ENCODE measurements around the gene WASF3. TPM values are rescaled to one million over a fixed set of nuclear protein-coding genes. Genes with fewer than 3 reads are reported as not detected.

The WASF3 gene
- polyA plus RNA-seq, 6 donors from 2014 or later: 0.13 TPM; not detected in 5

DNA sequence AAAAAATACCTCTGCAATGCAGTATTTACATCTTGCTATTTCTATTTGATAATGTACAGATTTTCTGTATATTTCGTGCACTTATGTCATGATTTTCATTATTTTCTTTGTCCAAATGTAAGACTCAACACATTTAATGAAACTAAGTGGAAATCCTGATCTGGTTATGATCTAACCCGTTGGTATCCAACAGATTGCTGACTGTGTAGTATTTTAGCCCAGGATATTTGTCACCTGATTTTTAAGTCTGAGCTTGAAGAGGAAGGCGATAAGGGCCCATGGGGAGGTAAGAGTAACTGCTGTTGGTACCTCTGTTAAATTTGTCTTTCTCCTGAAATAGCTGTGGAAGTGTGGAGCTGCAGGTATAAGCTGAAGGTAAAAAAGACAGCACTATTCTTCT is 45.3 kb downstream of the WASF3 start:
- H3K27me3 Mint-ChIP-seq: peaks cover 0 to 17% (median 0%) of the 10 kb centered on the region in 3 donors
- no peaks in the 10 kb centered on the region for H3K4me1 Mint-ChIP-seq
- peaks cover 0 to 8% (median 5%) of the 10 kb centered on the region in 7 donors for H3K9me3 Mint-ChIP-seq
- DNase-seq: no peak
- no peak for ATAC-seq (ENCODE audit: low read depth in 2 of 2)
- no peak overlapping the region for H3K4me3 Mint-ChIP-seq
- H3K27ac Mint-ChIP-seq: no peak overlapping the region
- H3K36me3 Mint-ChIP-seq: no peaks in the 10 kb centered on the region

DNA sequence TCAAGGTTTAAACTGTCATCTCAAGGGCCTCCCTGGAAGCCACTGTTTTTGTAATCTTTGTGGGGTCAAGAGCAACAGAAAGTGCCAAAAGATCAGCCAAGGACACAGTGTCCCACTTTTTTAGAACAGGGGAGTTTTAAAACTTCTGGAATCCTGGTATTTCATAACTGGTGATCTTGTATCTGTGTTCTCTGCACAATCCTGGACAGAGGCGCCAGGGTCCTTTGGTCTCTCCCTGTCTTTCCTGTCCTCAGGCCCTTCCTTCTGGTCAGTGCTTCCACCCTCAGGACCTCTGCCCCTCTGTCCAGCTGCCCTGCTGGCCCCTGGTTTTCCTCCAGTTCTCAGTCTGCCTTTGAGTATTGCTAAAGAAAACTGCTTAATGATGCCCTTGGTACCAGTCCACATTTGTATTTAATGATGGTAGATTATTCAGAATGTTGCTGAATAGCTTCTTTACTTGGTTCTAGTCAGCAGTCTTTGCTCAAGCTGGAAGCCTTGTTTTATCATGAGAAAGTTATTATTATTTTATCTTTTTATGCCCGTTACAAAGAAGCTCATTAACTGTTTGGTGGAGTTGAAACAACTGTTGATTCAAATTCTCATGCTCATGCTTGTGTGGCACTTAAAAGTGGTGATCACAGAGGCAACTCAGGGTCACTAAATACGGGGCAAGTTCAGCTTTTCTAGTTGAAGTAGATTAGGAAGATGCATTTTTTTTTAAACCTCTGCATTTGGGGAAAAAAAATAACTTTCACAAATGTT is 47.5 kb downstream of the WASF3 start:
- ATAC-seq (ENCODE audit: low read depth in 2 of 2): no peak
- DNase-seq: no peak
- no peak overlapping the region for H3K4me3 Mint-ChIP-seq
- H3K36me3 Mint-ChIP-seq: no peaks in the 10 kb centered on the region
- no peaks in the 10 kb centered on the region for H3K9me3 Mint-ChIP-seq
- H3K4me1 Mint-ChIP-seq: no peaks in the 10 kb centered on the region
- peaks cover under 1 to 18% (median 5%) of the 10 kb centered on the region in 3 donors for H3K27me3 Mint-ChIP-seq
- H3K27ac Mint-ChIP-seq: peak overlapping the region in 1 of 6 donors; percentile 85

DNA sequence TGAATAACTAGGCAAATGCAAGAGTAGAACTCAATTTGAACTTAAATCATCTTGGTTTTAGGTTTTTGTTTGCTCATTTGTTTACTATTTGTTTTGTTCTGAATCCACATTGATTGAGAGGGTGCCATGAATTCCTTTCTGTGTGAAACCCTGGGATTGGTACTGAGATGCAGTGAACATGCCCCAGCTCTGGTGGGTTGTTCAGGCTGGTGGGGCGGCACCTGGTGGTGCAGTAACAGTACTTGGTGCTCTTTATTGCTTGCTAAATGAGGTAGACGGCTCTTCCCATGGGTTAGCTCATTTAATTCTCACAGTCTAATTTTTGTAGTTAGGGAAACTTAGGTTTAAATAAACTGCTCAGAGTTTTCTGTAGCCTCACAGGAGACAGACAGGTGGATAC is 48.4 kb downstream of the WASF3 start:
- H3K27me3 Mint-ChIP-seq: peaks cover 5 to 22% (median 6%) of the 10 kb centered on the region in 3 donors
- no peak for ATAC-seq (ENCODE audit: low read depth in 2 of 2)
- no peak overlapping the region for H3K4me3 Mint-ChIP-seq
- no peak for DNase-seq
- H3K36me3 Mint-ChIP-seq: no peaks in the 10 kb centered on the region
- no peak overlapping the region for H3K27ac Mint-ChIP-seq
- H3K9me3 Mint-ChIP-seq: no peaks in the 10 kb centered on the region
- H3K4me1 Mint-ChIP-seq: no peaks in the 10 kb centered on the region

DNA sequence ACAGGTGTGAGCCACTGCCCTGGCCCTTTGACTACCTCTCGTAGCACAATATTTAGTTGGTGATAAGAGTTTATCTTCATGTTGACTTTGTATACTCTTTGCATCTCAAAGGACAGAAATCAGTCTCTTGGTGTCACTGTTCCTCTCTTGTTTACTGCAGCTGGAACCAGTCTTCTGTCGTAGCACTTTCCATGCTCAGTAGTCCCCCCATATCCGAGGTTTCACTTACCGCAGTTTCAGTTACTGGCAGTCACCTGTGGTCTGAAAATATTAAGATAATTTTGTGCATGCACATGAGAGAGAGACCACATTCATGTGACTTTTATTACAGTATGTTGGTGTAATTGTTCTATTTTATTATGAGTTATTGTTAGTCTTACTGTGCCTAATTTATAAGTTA is 49.1 kb downstream of the WASF3 start:
- DNase-seq: no peak
- Mint-ChIP-seq H3K4me1 (no peaks in the 10 kb centered on the region), H3K4me3 (no peak overlapping the region), H3K27me3 (peaks cover 5 to 24% (median 6%) of the 10 kb centered on the region in 3 donors), H3K36me3 (no peaks in the 10 kb centered on the region), H3K9me3 (no peaks in the 10 kb centered on the region), H3K27ac (no peak overlapping the region)
- no peak for ATAC-seq (ENCODE audit: low read depth in 2 of 2)

DNA sequence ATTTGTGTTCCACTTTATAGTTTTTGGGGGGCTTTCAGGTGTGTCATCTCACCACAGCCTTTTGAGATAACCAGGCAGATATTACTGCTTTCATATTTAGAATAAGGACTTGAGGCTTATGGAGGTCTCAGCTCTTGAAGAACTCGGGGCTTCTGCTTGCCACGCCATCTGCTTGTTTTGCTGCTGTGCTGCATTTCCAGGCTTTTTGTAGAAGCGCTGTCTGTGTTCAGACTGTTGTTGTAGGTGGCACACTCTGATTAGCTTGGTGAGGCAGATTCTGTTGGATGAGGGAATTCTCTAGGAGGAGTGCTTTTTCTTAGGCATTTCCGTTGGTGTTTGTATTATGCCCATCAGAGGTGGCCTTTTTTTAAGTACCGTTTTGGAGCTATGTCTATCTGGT is 57.2 kb downstream of the WASF3 start:
- ATAC-seq (ENCODE audit: low read depth in 2 of 2): no peak
- no peak overlapping the region for H3K4me3 Mint-ChIP-seq
- peaks cover 11 to 59% (median 34%) of the 10 kb centered on the region in 3 donors for H3K27me3 Mint-ChIP-seq
- H3K9me3 Mint-ChIP-seq: peaks cover 0 to 2% (median 0%) of the 10 kb centered on the region in 7 donors
- no peak overlapping the region for H3K27ac Mint-ChIP-seq
- no peaks in the 10 kb centered on the region for H3K36me3 Mint-ChIP-seq
- H3K4me1 Mint-ChIP-seq: no peaks in the 10 kb centered on the region
- DNase-seq: no peak

DNA sequence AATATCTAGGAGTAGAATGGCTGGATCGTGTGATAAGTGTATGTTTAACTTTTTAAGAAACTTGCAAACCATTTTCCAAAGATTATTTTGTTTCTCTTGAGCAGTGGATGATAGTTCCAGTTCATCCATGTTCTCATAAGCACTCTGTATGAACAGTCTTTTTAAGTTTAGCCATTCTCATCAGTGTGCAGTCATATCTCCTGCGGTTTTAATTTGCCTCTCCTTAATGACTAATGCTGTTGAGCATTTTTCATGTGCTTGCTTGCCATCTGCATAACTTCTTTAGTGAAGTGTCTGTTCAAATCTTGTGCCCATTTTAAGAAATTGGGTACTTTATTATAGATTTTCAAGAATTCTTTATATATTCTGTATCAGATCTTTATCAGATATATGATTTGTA is 58.6 kb downstream of the WASF3 start:
- Mint-ChIP-seq H3K36me3 (no peaks in the 10 kb centered on the region), H3K27ac (no peak overlapping the region), H3K9me3 (peaks cover 0 to 2% (median 0%) of the 10 kb centered on the region in 7 donors), H3K4me1 (no peaks in the 10 kb centered on the region), H3K27me3 (peaks cover 19 to 55% (median 35%) of the 10 kb centered on the region in 3 donors), H3K4me3 (no peak overlapping the region)
- ATAC-seq (ENCODE audit: low read depth in 2 of 2): no peak
- no peak for DNase-seq

DNA sequence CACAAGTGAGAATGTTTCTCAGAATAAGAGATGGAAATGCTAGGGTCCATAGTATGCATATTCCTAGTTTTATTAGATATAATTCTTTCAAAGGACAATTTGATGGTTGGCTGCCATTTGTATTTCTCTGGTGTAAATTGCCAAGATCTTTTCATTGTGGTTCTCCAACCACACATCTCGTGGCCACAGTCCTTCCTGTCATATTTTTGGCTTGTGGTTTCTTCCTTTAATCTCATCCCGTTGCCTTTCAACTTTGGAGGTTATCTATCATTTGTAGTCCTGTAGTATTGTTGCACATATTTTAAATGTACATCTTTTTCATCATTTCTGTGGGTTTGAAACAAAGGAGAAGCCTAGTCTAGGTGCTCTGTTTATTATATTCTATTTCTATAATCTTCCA is 61.2 kb downstream of the WASF3 start:
- H3K9me3 Mint-ChIP-seq: peaks cover 4 to 12% (median 6%) of the 10 kb centered on the region in 7 donors
- H3K4me3 Mint-ChIP-seq: no peak overlapping the region
- H3K36me3 Mint-ChIP-seq: peaks cover 0 to 6% of the 10 kb centered on the region in 2 donors
- H3K27me3 Mint-ChIP-seq: peaks cover 16 to 62% (median 48%) of the 10 kb centered on the region in 3 donors
- ATAC-seq (ENCODE audit: low read depth in 2 of 2) (no peak), DNase-seq (no peak)
- no peak overlapping the region for H3K27ac Mint-ChIP-seq
- H3K4me1 Mint-ChIP-seq: no peaks in the 10 kb centered on the region

DNA sequence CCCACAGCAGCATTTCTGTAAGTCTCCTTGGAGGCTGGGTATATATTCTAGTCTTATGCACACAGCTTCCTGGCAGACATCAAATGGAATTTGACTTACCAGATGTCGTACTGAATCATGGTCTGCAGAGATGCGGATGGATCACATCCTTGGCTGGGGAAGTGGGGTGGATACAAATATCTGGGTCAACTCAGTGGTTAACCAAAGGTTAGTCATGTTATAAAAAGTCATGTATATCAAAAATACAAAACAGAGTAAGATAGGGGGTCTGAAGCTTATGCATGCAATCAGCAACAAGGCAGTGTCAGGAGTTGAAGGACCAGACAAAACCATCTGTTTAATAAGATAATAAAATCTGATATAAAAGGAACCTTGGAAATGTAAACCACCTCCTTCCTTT is 61.9 kb downstream of the WASF3 start:
- Mint-ChIP-seq H3K27ac (no peak overlapping the region), H3K4me3 (no peak overlapping the region), H3K27me3 (peaks cover 16 to 62% (median 48%) of the 10 kb centered on the region in 3 donors), H3K4me1 (no peaks in the 10 kb centered on the region), H3K36me3 (peaks cover 0 to 12% of the 10 kb centered on the region in 2 donors), H3K9me3 (peaks cover 10 to 18% (median 11%) of the 10 kb centered on the region in 7 donors)
- ATAC-seq (ENCODE audit: low read depth in 2 of 2) (no peak), DNase-seq (no peak)

DNA sequence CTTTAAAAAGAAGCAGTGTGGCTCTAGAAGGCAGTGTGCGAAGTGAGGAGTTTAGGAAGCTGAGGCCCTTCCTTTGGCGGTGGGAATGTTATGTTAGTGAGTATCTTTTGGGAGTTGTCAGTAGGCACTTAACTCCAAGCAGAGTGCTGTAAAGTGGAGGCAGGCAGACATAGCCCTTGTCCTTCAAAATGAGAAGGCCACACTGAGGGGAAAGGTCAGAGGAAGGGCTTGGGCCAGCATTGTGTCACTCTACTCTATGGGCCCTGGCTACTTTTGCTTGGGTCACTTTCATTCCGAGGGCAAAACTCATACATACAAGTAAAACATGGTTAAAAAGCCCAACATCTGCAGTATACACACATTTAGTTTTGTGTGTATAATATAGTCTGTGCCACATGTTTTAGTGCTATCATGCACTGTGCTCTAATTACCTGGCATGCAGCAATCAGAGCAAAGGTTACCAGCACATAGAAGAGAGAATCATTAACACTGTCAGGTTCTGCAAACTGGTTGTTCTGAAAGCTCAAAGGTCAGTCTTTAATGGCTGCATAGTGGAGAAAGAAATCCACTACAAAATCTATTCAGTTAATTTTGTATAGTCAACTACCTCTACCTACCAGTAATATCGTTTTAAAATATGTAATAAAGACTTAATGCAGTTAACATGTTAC is 64.4 kb downstream of the WASF3 start:
- H3K4me1 Mint-ChIP-seq: no peaks in the 10 kb centered on the region
- ATAC-seq (ENCODE audit: low read depth in 2 of 2) (no peak), DNase-seq (no peak)
- H3K27ac Mint-ChIP-seq: no peak overlapping the region
- peaks cover 4 to 17% of the 10 kb centered on the region in 2 donors for H3K36me3 Mint-ChIP-seq
- H3K9me3 Mint-ChIP-seq: peaks cover 15 to 38% (median 18%) of the 10 kb centered on the region in 7 donors
- no peak overlapping the region for H3K4me3 Mint-ChIP-seq
- peaks cover 16 to 47% (median 44%) of the 10 kb centered on the region in 3 donors for H3K27me3 Mint-ChIP-seq

DNA sequence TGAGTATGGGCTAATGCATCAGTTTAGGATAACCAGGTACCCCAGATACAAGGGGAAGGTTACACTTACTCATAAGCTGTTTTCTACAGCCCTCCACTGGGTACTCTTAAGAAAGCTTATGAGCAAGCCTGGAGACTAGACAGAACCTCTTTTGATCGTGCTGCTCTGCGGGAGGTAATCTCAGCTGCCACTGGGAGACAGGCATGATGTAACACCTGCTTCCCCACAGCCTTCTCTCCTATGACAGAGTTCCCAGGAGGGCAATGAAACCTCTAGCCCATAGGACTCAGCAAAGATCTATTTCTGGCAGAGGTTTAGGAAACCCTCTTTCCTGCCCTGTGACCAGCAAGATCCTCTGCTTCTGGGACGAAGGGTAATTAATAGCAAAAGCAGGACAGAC is 65.6 kb downstream of the WASF3 start:
- H3K27me3 Mint-ChIP-seq: peaks cover 11 to 35% (median 32%) of the 10 kb centered on the region in 3 donors

DNA sequence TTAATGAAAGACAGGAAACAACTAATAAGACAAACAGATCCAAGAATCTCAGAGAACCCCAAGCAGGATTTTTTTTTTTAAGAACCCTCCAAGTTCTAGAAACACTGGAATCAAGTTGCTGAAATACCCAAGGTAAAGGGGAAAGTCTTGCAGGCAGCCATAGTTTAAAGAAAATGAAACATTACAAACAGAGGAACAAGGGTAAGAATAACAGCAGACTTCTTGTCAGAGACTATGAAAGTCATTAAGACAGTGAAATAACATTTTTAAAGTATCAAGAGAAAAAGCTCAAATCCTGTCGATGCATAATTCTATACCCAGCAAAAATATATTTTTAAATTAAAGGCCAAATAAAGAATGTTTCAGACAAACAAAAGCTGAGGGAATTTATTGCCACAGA is 67.1 kb downstream of the WASF3 start:
- ATAC-seq (ENCODE audit: low read depth in 2 of 2): no peak
- Mint-ChIP-seq H3K4me3 (no peak overlapping the region), H3K27ac (no peak overlapping the region), H3K36me3 (peaks cover 4 to 17% of the 10 kb centered on the region in 2 donors), H3K27me3 (peaks cover 10 to 22% (median 20%) of the 10 kb centered on the region in 3 donors), H3K4me1 (no peaks in the 10 kb centered on the region), H3K9me3 (peaks cover 16 to 38% (median 22%) of the 10 kb centered on the region in 7 donors)
- no peak for DNase-seq

More for the DNA sequence above, 65.6 kb downstream of the WASF3 start:
- H3K4me3 Mint-ChIP-seq: no peak overlapping the region
- peaks cover 15 to 38% (median 17%) of the 10 kb centered on the region in 7 donors for H3K9me3 Mint-ChIP-seq
- DNase-seq (no peak), ATAC-seq (ENCODE audit: low read depth in 2 of 2) (no peak)
- no peaks in the 10 kb centered on the region for H3K4me1 Mint-ChIP-seq
- H3K36me3 Mint-ChIP-seq: peaks cover 4 to 17% of the 10 kb centered on the region in 2 donors
- H3K27ac Mint-ChIP-seq: no peak overlapping the region

DNA sequence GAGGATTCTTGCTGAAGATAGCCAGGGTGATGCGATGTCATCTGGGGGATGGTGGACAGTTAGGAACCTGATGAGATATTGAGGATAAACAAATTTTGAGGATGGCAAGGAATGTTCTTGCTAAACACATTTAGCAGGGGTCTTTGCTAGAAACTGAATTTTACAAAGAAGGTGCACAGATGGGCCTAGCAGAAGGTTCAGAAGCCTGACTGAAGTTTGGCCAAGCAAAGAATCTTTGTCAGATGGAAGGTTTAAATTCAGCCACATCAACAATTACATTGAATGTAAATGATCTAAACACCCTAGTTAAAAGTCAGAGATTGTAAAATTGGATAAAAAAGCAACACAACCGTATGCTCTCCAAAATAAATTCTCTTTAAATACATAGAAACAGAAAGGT is 68.8 kb downstream of the WASF3 start:
- no peak overlapping the region for H3K27ac Mint-ChIP-seq
- H3K4me3 Mint-ChIP-seq: no peak overlapping the region
- peaks cover 4 to 17% of the 10 kb centered on the region in 2 donors for H3K36me3 Mint-ChIP-seq
- ATAC-seq (ENCODE audit: low read depth in 2 of 2) (no peak), DNase-seq (no peak)
- no peaks in the 10 kb centered on the region for H3K4me1 Mint-ChIP-seq
- H3K9me3 Mint-ChIP-seq: peaks cover 16 to 38% (median 22%) of the 10 kb centered on the region in 7 donors
- peaks cover 0 to 12% (median 8%) of the 10 kb centered on the region in 3 donors for H3K27me3 Mint-ChIP-seq

DNA sequence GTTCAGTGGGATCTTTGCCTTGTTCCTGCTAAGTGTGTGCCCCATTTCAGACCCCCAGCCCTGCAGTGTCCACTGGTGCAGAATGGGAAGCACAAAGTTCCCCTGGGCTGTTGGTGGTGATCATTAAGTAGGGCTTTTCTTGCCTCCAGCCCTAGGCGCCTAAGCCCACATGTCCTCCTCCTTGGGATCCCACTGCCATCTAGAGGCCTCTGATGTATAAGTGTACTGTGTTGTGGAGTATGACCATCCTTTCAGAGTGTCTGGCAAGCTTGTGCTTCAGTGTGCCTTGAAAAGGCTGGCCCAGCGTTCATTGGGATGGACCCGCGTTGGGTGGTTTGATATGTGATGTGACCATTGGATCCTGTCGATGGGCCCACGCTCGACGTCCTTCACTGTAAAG is 71.2 kb downstream of the WASF3 start:
- H3K27ac Mint-ChIP-seq: no peak overlapping the region
- DNase-seq (no peak), ATAC-seq (ENCODE audit: low read depth in 2 of 2) (no peak)
- peaks cover 14 to 38% (median 20%) of the 10 kb centered on the region in 7 donors for H3K9me3 Mint-ChIP-seq
- H3K36me3 Mint-ChIP-seq: peaks cover 4 to 11% of the 10 kb centered on the region in 2 donors
- no peaks in the 10 kb centered on the region for H3K27me3 Mint-ChIP-seq
- no peaks in the 10 kb centered on the region for H3K4me1 Mint-ChIP-seq
- H3K4me3 Mint-ChIP-seq: peak overlapping the region in 1 of 8 donors; percentile 23
